GM12873 (cell line): ENCODE results near the gene CTNNBIP1.

Experiments
- CTCF ChIP-seq: IDR thresholded peaks from 2 replicates; pipeline ENCODE4 v1.5.1; 2012; ENCODE audit warnings: low read depth, mild to moderate bottlenecking, moderate library complexity, low read length, control low read depth; ENCODE audit not compliant: insufficient read depth; ENCODE audit errors: missing control alignments

CTNNBIP1 gene

GRCh38 chr1:9902060-9902452 is 8.0 kb downstream of the CTNNBIP1 start:
- no peak for TF ChIP-seq CTCF

DNA sequence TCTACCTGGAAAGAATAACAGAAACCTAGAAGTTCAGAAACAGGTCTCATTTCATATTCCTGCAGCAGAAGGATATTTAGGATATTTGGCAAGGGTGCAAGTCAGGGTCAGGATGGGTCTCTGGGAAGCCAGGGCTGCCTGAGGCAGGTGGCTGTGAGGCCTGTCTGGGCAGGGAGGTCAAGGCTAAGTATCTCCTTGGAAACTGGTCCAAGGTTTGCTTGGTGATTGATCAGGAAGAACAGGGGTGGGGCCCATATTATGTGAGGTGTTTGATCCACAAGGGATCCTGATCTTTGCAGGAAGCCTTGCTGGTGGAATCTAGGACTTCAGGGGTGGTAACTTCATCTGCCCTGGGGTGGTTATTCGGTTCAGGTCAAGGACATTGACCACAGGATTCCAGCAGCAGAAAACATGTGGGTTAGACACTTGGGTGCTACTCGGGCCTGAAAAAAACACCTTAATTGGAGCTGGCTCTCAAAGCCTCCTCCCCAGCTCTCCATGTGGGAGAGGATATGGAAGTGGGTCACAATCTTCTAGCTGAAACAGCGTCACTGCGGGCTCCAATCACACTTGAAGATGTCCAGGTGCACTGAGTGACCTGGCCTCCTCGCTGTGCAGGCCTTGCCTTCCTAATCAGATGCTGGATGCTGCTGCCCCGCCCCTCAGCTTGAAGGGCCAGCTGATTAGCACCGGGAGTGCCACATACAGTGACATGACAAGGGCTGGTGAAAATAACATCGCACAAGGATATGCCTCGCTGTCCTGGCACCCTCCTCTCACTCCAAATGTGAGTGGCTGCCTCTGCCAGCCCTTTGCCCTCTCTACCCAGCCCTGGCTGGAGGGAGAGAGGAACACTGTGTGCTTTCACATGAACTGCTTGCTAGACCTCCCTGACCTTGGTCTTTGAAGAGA is 8.7 kb downstream of the CTNNBIP1 start:
- TF ChIP-seq CTCF: no peak

GRCh38 chr1:9900142-9901043 is 9.7 kb downstream of the CTNNBIP1 start:
- TF ChIP-seq CTCF: no peak

DNA sequence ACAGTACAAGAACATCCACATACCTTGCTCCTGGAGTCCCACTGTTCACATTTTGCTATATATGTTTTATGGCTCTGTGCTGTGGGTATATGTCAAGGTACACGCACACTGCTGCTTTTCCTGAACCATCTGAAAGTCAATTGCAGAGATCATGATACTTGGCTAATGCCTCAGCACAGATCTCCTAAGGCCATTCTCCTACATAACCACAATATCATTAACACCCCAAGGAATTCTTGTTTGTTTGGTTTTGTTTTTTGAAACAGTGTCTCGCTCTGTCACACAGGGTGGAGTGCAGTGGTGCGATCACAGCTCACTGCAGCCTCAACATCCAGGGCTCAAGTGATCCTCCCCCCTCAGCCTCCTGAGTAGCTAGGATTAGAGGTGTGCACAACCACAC is 16.0 kb downstream of the CTNNBIP1 start:
- no peak for TF ChIP-seq CTCF

GRCh38 chr1:9892563-9893528 is 17.2 kb downstream of the CTNNBIP1 start:
- TF ChIP-seq CTCF: no peak

DNA sequence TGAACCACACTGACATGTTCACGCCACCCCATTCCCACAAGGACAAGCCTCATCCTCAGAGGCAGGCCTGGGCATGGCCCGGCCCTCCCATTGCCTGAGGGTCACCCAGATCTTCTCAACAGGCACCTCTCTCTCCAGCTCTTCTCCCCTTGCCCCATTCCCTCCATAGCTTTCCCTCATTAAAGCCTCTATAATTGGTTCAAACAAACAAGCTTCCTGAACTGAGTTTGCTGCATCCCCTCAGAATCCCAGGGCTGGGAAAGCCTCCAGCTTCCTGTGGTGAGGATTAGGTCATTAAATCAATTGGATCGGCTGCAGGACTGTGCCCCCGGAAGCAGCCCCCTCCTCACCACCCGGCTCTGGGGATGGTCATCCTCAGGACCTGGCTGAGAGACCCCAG is 18.9 kb downstream of the CTNNBIP1 start:
- TF ChIP-seq CTCF: no peak
